Small intestine (tissue), 16 donors: Measurements from ENCODE around the gene PODXL2. TPM values are rescaled to one million over a fixed set of nuclear protein-coding genes. Genes with fewer than 3 reads are reported as not detected.
A peak's percentile ranks its signal among the peaks of the same experiment; 100 is the strongest.

Source experiments
- DNase-seq, 2 donors: peaks; one replicate each; pipeline versions ENCODE4 v3.0.0 to v3.0.0-alpha.2; 2013
- FAIRE-seq: peaks from 2 replicates; lab custom pipeline; 2012; peaks lifted over from hg19 to GRCh38; lab: Jason Lieb, UNC
- H3K27ac ChIP-seq, 3 donors: one replicate each; pipeline ENCODE4 v1.5.1; 2013; ENCODE audit warnings: low read length in 2 of 3, mild to moderate bottlenecking in 2 of 3, control low read depth in 1 of 3, inconsistent platforms in 1 of 3, low read depth in 1 of 3, moderate library complexity in 1 of 3
- H3K27me3 ChIP-seq, 3 donors: one replicate each; pipeline ENCODE4 v1.6.1; 2013; ENCODE audit warnings: low read length in 3 of 3, inconsistent platforms in 1 of 3; ENCODE audit not compliant: control insufficient read depth in 3 of 3, insufficient read depth in 3 of 3
- H3K36me3 ChIP-seq, 3 donors: one replicate each; pipeline ENCODE4 v1.6.1; 2013; ENCODE audit warnings: low read length in 3 of 3, inconsistent platforms in 1 of 3, low read depth in 1 of 3, mild to moderate bottlenecking in 1 of 3, moderate library complexity in 1 of 3; ENCODE audit not compliant: control insufficient read depth in 3 of 3, insufficient read depth in 2 of 3
- H3K4me1 ChIP-seq, 3 donors: one replicate each; pipeline ENCODE4 v1.6.1; 2013; ENCODE audit warnings: low read length in 2 of 3, inconsistent platforms in 1 of 3, low read depth in 1 of 3, mild to moderate bottlenecking in 1 of 3, moderate library complexity in 1 of 3; ENCODE audit not compliant: control insufficient read depth in 3 of 3, insufficient read depth in 2 of 3
- H3K4me3 ChIP-seq, 3 donors: one replicate each; pipeline ENCODE4 v1.5.1; 2013; ENCODE audit warnings: low read length in 3 of 3, control low read depth in 1 of 3, inconsistent platforms in 1 of 3, low read depth in 1 of 3, mild to moderate bottlenecking in 1 of 3, moderate library complexity in 1 of 3
- H3K9me3 ChIP-seq, 2 donors: one replicate each; pipeline ENCODE4 v1.6.1; 2013; ENCODE audit warnings: low read depth in 1 of 2, low read length in 1 of 2; ENCODE audit not compliant: control insufficient read depth in 2 of 2, insufficient read depth in 1 of 2
- WGBS, 3 donors: extraction: QIAGEN DNeasy Blood & Tissue Kit; methylation state at CpG; one replicate each; pipeline ENCODE4 v1.1.7; 2013; 5-methylcytosine and 5-hydroxymethylcytosine counted together
- long read RNA-seq, 10 donors: transcript quantifications; one replicate each; lab custom pipeline, GENCODE V29; 2026
- polyA plus RNA-seq, 4 donors: library from polyadenylated mRNA; stranded (reverse) in 3 of 4; unstranded in 1 of 4; fragments of 200-250 nt in 3 of 4; fragments of 120-200 nt in 1 of 4; gene quantifications; one replicate each; pipeline versions ENCODE4 v1.2.1 to v1.2.3, GENCODE V29; 2013
- donor health status: healthy with polysubstance abuse.
- donor health status: control.
- donor health status: control.
- donor health status: Bipolar disorder and iron deficiency.
- donor health status: healthy.

The PODXL2 gene
- 10 to 100 TPM in 1 of 4 donors, 1 to 10 TPM in 3; 1.6 to 17.0 (median 4.2) TPM for polyA plus RNA-seq
- long read RNA-seq, donor 1, result 0 reads
- long read RNA-seq, donor 2, partial matches to known transcripts, result 0 of 1 reads
- long read RNA-seq, donor 2, other reads (novel, unspliced or antisense), result 0 of 1 reads
- long read RNA-seq, donor 3, partial matches to known transcripts, result 7 of 7 reads
- long read RNA-seq, donor 3, other reads (novel, unspliced or antisense), result 0 of 7 reads
- long read RNA-seq, donor 4, result 0 reads
- long read RNA-seq, donor 5, result 0 reads
- long read RNA-seq, donor 6, partial matches to known transcripts, result 0 of 3 reads
- long read RNA-seq, donor 6, other reads (novel, unspliced or antisense), result 0 of 3 reads
- long read RNA-seq, donor 7, result 0 reads
- long read RNA-seq, donor 8, result 0 reads
- long read RNA-seq, donor 9, partial matches to known transcripts, result 0 of 2 reads
- long read RNA-seq, donor 9, other reads (novel, unspliced or antisense), result 0 of 2 reads
- long read RNA-seq, donor 10, transcript PODXL2-201 (8 exons, 2,186 nt), result major isoform, 6 of 12 reads
- long read RNA-seq, donor 10, partial matches to known transcripts, result 6 of 12 reads
- long read RNA-seq, donor 10, other reads (novel, unspliced or antisense), result 0 of 12 reads

- no peaks in the 10 kb centered on the region for H3K36me3 ChIP-seq
- peaks cover 0 to 3% of the 10 kb centered on the region in 2 donors for H3K9me3 ChIP-seq
- H3K27ac ChIP-seq, result no peak within 1 kb of the TSS
- peak within 1 kb of the TSS; percentile 23 to 62 (median 38) for H3K4me3 ChIP-seq
- WGBS, 3 donors, result 3 to 11% (median 8%) methylated on average over 56 to 105 of the region's 105 CpGs
- H3K27me3 ChIP-seq, result peaks cover 0 to 31% (median 0%) of the 10 kb centered on the region in 3 donors
- DNase-seq (peak; percentile 38 to 78), FAIRE-seq (no peak)
- H3K4me1 ChIP-seq, result peaks cover 0 to 3% (median 0%) of the 10 kb centered on the region in 3 donors
Measured at GRCh38 chr3:127628788-127629466, at the start of gene PODXL2. Gene PODXL2 (plus strand): TSS chr3:127629185. CDS start chr3:127629220, 35 bp downstream.

GRCh38 chr3:127580327-127581060 lies 48.5 kb upstream of the PODXL2 start:
- Histone ChIP-seq H3K27me3 (no peaks in the 10 kb centered on the region), H3K4me3 (no peak overlapping the region), H3K9me3 (no peaks in the 10 kb centered on the region), H3K27ac (no peak overlapping the region), H3K36me3 (peaks cover 0 to 64% (median 0%) of the 10 kb centered on the region in 3 donors), H3K4me1 (no peaks in the 10 kb centered on the region)
- FAIRE-seq, result no peak
- WGBS, 3 donors, result 86 to 93% (median 91%) methylated on average over 11 of the region's 11 CpGs
- DNase-seq, result no peak

- DNase-seq (no peak), FAIRE-seq (no peak)
- H3K36me3 ChIP-seq, result peaks cover 0 to 43% (median 0%) of the 10 kb centered on the region in 3 donors
- no peak overlapping the region for H3K27ac ChIP-seq
- no peaks in the 10 kb centered on the region for H3K27me3 ChIP-seq
- 91 to 97% (median 95%) methylated on average over 6 of the region's 6 CpGs for WGBS, 3 donors
- H3K9me3 ChIP-seq, result no peaks in the 10 kb centered on the region
- H3K4me3 ChIP-seq, result no peak overlapping the region
- H3K4me1 ChIP-seq, result peaks cover 5 to 7% (median 7%) of the 10 kb centered on the region in 3 donors
Measured at GRCh38 chr3:127584734-127585133, 44.3 kb upstream of the PODXL2 start.

GRCh38 chr3:127585163-127585812 lies 43.7 kb upstream of the PODXL2 start:
- Histone ChIP-seq H3K36me3 (peaks cover 0 to 37% (median 0%) of the 10 kb centered on the region in 3 donors), H3K9me3 (no peaks in the 10 kb centered on the region), H3K4me3 (no peak overlapping the region), H3K27me3 (no peaks in the 10 kb centered on the region), H3K27ac (no peak overlapping the region), H3K4me1 (peaks cover 5 to 7% (median 7%) of the 10 kb centered on the region in 3 donors)
- no peak for FAIRE-seq
- DNase-seq, result no peak
- WGBS, 3 donors, result 33 to 58% (median 46%) methylated on average over 4 of the region's 4 CpGs

- Histone ChIP-seq H3K4me1 (peaks cover 5 to 7% (median 7%) of the 10 kb centered on the region in 3 donors), H3K9me3 (no peaks in the 10 kb centered on the region), H3K27ac (no peak overlapping the region), H3K27me3 (no peaks in the 10 kb centered on the region), H3K36me3 (peaks cover 0 to 31% (median 0%) of the 10 kb centered on the region in 3 donors), H3K4me3 (no peak overlapping the region)
- WGBS, 3 donors, result 88 to 99% (median 97%) methylated on average over 6 of the region's 6 CpGs
- DNase-seq (no peak), FAIRE-seq (no peak)
Measured at GRCh38 chr3:127585813-127586413, 43.1 kb upstream of the PODXL2 start.

- no peak overlapping the region for H3K4me3 ChIP-seq
- FAIRE-seq (no peak), DNase-seq (no peak)
- H3K27me3 ChIP-seq, result no peaks in the 10 kb centered on the region
- H3K36me3 ChIP-seq, result peaks cover 0 to 23% (median 0%) of the 10 kb centered on the region in 3 donors
- WGBS, 3 donors, result 83 to 86% (median 86%) methylated on average over 4 of the region's 4 CpGs
- no peak overlapping the region for H3K27ac ChIP-seq
- no peaks in the 10 kb centered on the region for H3K9me3 ChIP-seq
- peaks cover 7 to 13% (median 9%) of the 10 kb centered on the region in 3 donors for H3K4me1 ChIP-seq
Measured at GRCh38 chr3:127587876-127588275, 41.1 kb upstream of the PODXL2 start.

GRCh38 chr3:127588806-127589577 lies 40.0 kb upstream of the PODXL2 start:
- no peaks in the 10 kb centered on the region for H3K27me3 ChIP-seq
- WGBS, 3 donors, result 23 to 27% (median 25%) methylated on average over 12 of the region's 12 CpGs
- H3K9me3 ChIP-seq, result no peaks in the 10 kb centered on the region
- peak; percentile 39 to 45 for DNase-seq
- peak overlapping the region in 1 of 3 donors; percentile 97 for H3K27ac ChIP-seq
- FAIRE-seq, result no peak
- peaks cover 0 to 20% (median 0%) of the 10 kb centered on the region in 3 donors for H3K36me3 ChIP-seq
- H3K4me1 ChIP-seq, result peaks cover 7 to 13% (median 9%) of the 10 kb centered on the region in 3 donors
- peak overlapping the region in 2 of 3 donors; percentile 71 for H3K4me3 ChIP-seq
